Liver (tissue), 9 donors: ENCODE measurements around the gene FBRS. TPM values are rescaled to one million over a fixed set of nuclear protein-coding genes. Genes with fewer than 3 reads are reported as not detected.
A peak's percentile ranks its signal among the peaks of the same experiment; 100 is the strongest.

Experiments used
- DNase-seq: peaks from one replicate; pipeline ENCODE4 v3.0.0-alpha.2; 2017; ENCODE audit warnings: low spot score
- H3K27ac ChIP-seq, 2 donors: one replicate each; pipeline ENCODE4 v1.7.0; 2013; ENCODE audit warnings: inconsistent platforms in 2 of 2, low read length in 2 of 2, control low read depth in 1 of 2, low read depth in 1 of 2, mild to moderate bottlenecking in 1 of 2
- H3K27me3 ChIP-seq, 4 donors: one replicate each; pipeline versions ENCODE4 v1.6.1 to v1.7.0; 2013; ENCODE audit warnings: low read length in 3 of 4, inconsistent platforms in 1 of 4, mild to moderate bottlenecking in 1 of 4, moderate library complexity in 1 of 4; ENCODE audit not compliant: control insufficient read depth in 4 of 4, insufficient read depth in 4 of 4
- H3K36me3 ChIP-seq, 4 donors: one replicate each; pipeline versions ENCODE4 v1.6.1 to v1.7.0; 2013; ENCODE audit warnings: low read length in 3 of 4, mild to moderate bottlenecking in 3 of 4, low read depth in 1 of 4, moderate library complexity in 1 of 4; ENCODE audit not compliant: control insufficient read depth in 4 of 4, insufficient read depth in 3 of 4
- H3K4me1 ChIP-seq, 4 donors: one replicate each; pipeline versions ENCODE4 v1.6.1 to v1.7.0; 2013; ENCODE audit warnings: low read length in 3 of 4, mild to moderate bottlenecking in 3 of 4, moderate library complexity in 1 of 4; ENCODE audit not compliant: control insufficient read depth in 4 of 4, insufficient read depth in 4 of 4
- H3K4me3 ChIP-seq, 3 donors: one replicate each; pipeline versions ENCODE4 v1.6.1 to v1.7.0; 2013; ENCODE audit warnings: low read length in 3 of 3, control low read depth in 1 of 3, low read depth in 1 of 3, mild to moderate bottlenecking in 1 of 3
- H3K9ac ChIP-seq, 2 donors: one replicate each; pipeline ENCODE4 v1.7.0; 2013; ENCODE audit warnings: low read length in 2 of 2, mild to moderate bottlenecking in 2 of 2, moderate library complexity in 2 of 2, control low read depth in 1 of 2, low read depth in 1 of 2
- H3K9me3 ChIP-seq, 4 donors: one replicate each; pipeline versions ENCODE4 v1.6.1 to v1.7.0; 2013; ENCODE audit warnings: low read length in 3 of 4; ENCODE audit not compliant: control insufficient read depth in 4 of 4
- EGR1 ChIP-seq, 2 donors: IDR thresholded peaks; 2 replicates each; pipeline ENCODE4 v1.6.1; 2016 to 2018; ENCODE audit warnings: antibody characterized with exemption in 2 of 2, low read depth in 2 of 2
- FOXA1 ChIP-seq: IDR thresholded peaks from 2 replicates; pipeline ENCODE4 v1.6.1; 2016; ENCODE audit warnings: antibody characterized with exemption
- FOXA2 ChIP-seq: IDR thresholded peaks from 2 replicates; pipeline ENCODE4 v1.6.1; 2016; ENCODE audit warnings: antibody characterized with exemption
- GABPA ChIP-seq, 2 donors: IDR thresholded peaks in 1 of 2; conservative IDR thresholded peaks in 1 of 2; 2 replicates each; pipeline ENCODE4 v1.6.1; 2016; ENCODE audit warnings: antibody characterized with exemption in 2 of 2, mild to moderate bottlenecking in 1 of 2, moderate library complexity in 1 of 2
- HNF4A ChIP-seq, 2 donors: conservative IDR thresholded peaks; 2 replicates each; pipeline ENCODE4 v1.6.1; 2016; ENCODE audit warnings: antibody characterized with exemption in 2 of 2, mild to moderate bottlenecking in 2 of 2
- HNF4G ChIP-seq: IDR thresholded peaks from 2 replicates; pipeline ENCODE4 v1.6.1; 2016; ENCODE audit warnings: antibody characterized with exemption
- NR2F2 ChIP-seq: IDR thresholded peaks from 2 replicates; pipeline ENCODE4 v1.6.1; 2016; ENCODE audit warnings: antibody characterized with exemption
- RAD21 ChIP-seq, 2 donors: IDR thresholded peaks; 2 replicates each; pipeline ENCODE4 v1.6.1; 2016; ENCODE audit warnings: antibody characterized with exemption in 2 of 2, mild to moderate bottlenecking in 2 of 2
- RXRA ChIP-seq, 2 donors: IDR thresholded peaks; 2 replicates each; pipeline ENCODE4 v1.6.1; 2017 to 2018; ENCODE audit warnings: antibody characterized with exemption in 2 of 2, mild to moderate bottlenecking in 1 of 2
- SP1 ChIP-seq: IDR thresholded peaks from 2 replicates; pipeline ENCODE4 v1.6.1; 2018; ENCODE audit warnings: antibody characterized with exemption, mild to moderate bottlenecking
- TAF1 ChIP-seq: conservative IDR thresholded peaks from 2 replicates; pipeline ENCODE4 v1.6.1; 2016; ENCODE audit warnings: antibody characterized with exemption, mild to moderate bottlenecking
- YY1 ChIP-seq: IDR thresholded peaks from 2 replicates; pipeline ENCODE4 v1.6.1; 2016; ENCODE audit warnings: antibody characterized with exemption, mild to moderate bottlenecking
- WGBS: extraction: QIAGEN DNeasy Blood & Tissue Kit; methylation state at CpG from one replicate; pipeline ENCODE4 v1.1.7; 2013; 5-methylcytosine and 5-hydroxymethylcytosine counted together
- polyA plus RNA-seq, 2 donors: library from polyadenylated mRNA; stranded (reverse) in 1 of 2; unstranded in 1 of 2; fragments of 200-250 nt in 1 of 2; fragments of >200 nt in 1 of 2; fragmentation: Nextera tagmentation in 1 of 2; extraction: Ambion mirVana in 1 of 2; gene quantifications; one replicate each; pipeline versions ENCODE4 v1.2.1 to v1.2.3, GENCODE V29; 2013 to 2015
- total RNA-seq, 2 donors: library from RNA; depleted of rRNA; stranded (reverse); fragments of >200 nt; gene quantifications; one replicate each; pipeline ENCODE4 v1.2.3, GENCODE V29; 2014
- TF ChIP-seq, protein P1 (sequence below): IDR thresholded peaks from 2 replicates; pipeline ENCODE4 v1.6.1; 2016; ENCODE audit warnings: antibody characterized with exemption
- TF ChIP-seq, protein P2 (sequence below): IDR thresholded peaks from 2 replicates; pipeline ENCODE4 v1.6.1; 2016; ENCODE audit warnings: antibody characterized with exemption
- TF ChIP-seq, protein P3 (sequence below): IDR thresholded peaks from 2 replicates; pipeline ENCODE4 v1.6.1; 2016; ENCODE audit warnings: antibody characterized with exemption
- TF ChIP-seq, protein P4 (sequence below): IDR thresholded peaks from 2 replicates; pipeline ENCODE4 v1.6.1; 2016; ENCODE audit warnings: antibody characterized with exemption, mild to moderate bottlenecking
- donor health status: healthy.
- donor health status: healthy.
- donor health status: healthy.
- donor health status: healthy.
- donor health status: healthy.

Gene FBRS
- total and polyA plus RNA-seq, 4 donors, result 4.1 to 15.5 (median 11.2) TPM

DNA sequence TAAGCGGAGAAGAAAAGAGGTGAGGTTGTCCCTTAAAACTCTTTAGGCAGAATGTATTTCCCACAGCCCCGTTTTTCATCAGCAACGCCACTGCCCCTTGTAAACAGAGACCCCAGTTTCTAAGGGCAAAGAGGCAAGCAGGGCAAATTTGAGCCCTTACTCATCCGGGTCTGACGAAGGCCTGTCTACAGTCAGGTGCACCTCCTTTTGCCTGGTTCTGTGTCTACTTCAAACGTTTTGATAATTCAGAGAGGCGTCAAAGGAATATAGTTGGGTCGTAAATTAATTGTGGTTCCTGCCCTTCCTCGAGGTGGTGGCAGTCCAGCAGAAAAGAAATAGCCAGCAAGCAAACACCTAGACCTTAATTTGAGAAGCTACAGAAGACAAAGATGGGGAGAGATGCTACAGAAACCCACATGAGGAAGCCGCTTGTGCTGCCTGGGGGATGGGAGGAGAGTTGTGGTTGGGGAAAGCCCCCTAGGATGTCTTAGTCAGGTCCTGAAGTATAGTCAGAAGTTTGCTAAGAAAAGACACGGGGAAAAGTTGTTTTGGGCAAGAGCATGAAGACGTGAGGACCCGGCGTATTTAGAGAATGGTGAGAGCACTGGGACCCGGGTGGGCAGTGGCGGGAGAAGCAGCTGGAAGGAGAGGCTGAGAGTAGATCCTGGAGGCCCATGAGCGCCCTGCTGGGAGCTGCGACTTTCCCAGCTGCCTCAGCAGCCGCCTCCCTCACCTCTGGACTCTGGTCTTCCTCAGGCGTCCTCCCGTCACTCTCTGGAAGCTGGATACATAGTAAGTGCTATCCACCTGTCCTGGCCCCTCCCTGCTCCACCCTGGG lies 2.4 kb downstream of the FBRS start:
- H3K4me1 ChIP-seq, result peaks cover 3 to 37% (median 31%) of the 10 kb centered on the region in 4 donors
- 53% methylated on average over 21 of the region's 21 CpGs for WGBS

DNA sequence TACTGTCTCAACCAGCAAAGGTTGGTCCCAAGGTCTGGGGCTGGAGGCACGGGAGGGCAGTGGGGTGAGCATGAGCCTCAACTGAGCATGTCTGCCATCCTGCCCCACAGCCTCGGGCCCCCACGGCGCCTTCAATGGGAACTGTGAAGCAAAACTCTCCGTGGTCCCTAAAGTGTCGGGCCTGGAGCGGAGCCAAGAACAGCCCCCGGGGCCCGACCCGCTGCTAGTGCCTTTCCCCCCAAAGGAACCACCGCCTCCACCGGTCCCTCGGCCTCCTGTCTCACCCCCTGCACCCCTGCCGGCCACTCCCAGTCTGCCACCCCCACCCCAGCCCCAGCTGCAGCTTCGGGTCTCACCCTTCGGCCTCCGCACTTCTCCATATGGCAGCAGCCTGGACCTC lies 4.2 kb downstream of the FBRS start:
- no peaks in the 10 kb centered on the region for H3K9me3 ChIP-seq
- H3K27ac ChIP-seq, result no peak overlapping the region
- 92% methylated on average over 17 of the region's 17 CpGs for WGBS
- TF ChIP-seq HNF4G (no peak), GABPA (IDR thresholded peaks at IDR 0.05 in 1 of 2, conservative IDR thresholded peaks at IDR 0.05 in 1 of 2) (no peak)
- TF ChIP-seq, protein P1, sequence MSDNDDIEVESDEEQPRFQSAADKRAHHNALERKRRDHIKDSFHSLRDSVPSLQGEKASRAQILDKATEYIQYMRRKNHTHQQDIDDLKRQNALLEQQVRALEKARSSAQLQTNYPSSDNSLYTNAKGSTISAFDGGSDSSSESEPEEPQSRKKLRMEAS, result no peak
- no peak overlapping the region for H3K4me3 ChIP-seq
- no peak for DNase-seq
- H3K27me3 ChIP-seq, result no peaks in the 10 kb centered on the region
- peaks cover 21 to 53% (median 36%) of the 10 kb centered on the region in 4 donors for H3K36me3 ChIP-seq
- H3K4me1 ChIP-seq, result peaks cover 0 to 28% (median 22%) of the 10 kb centered on the region in 4 donors
- no peak overlapping the region for H3K9ac ChIP-seq

More for the DNA sequence above, 2.4 kb downstream of the FBRS start:
- H3K36me3 ChIP-seq, result peaks cover 20 to 41% (median 26%) of the 10 kb centered on the region in 4 donors
- H3K27ac ChIP-seq, result peak overlapping the region; percentile 93 to 95
- no peaks in the 10 kb centered on the region for H3K9me3 ChIP-seq
- TF ChIP-seq YY1 (no peak), HNF4A (conservative IDR thresholded peaks at IDR 0.05) (peak in 1 of 2 donors; percentile 32), NR2F2 (no peak), FOXA2 (no peak), RAD21 (IDR thresholded peaks at IDR 0.05) (no peak)
- no peak for DNase-seq
- H3K4me3 ChIP-seq, result peak overlapping the region; percentile 65 to 88 (median 83)
- peak overlapping the region; percentile 84 to 94 for H3K9ac ChIP-seq
- H3K27me3 ChIP-seq, result no peaks in the 10 kb centered on the region

DNA sequence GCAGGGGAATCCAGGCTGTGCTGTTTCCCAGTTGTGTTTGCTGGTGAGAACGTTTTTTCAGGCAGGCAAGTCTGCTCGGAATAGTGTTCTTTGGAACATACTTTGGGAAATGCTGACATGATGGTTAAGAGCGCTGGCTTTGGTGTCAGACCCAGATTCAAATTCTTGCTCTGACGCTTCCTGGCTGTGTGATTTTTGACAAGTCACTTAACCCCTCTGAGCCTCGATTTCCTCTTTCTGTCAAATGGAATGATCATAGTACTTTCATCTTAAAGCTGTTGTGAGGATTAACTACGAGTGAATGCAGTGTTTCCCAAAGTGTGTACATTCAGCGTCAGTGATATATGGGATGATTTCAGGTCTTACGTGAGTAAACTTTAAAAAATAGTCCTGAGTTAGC lies 4.8 kb downstream of the FBRS start:
- DNase-seq, result no peak
- H3K9ac ChIP-seq, result no peak overlapping the region
- WGBS, result 88% methylated on average over 8 of the region's 8 CpGs
- no peak overlapping the region for H3K4me3 ChIP-seq
- H3K27me3 ChIP-seq, result no peaks in the 10 kb centered on the region
- TF ChIP-seq RXRA (IDR thresholded peaks at IDR 0.05) (no peak), TAF1 (no peak), FOXA2 (no peak), RAD21 (IDR thresholded peaks at IDR 0.05) (no peak), SP1 (no peak), EGR1 (IDR thresholded peaks at IDR 0.05; ENCODE audit: low read depth in 2 of 2) (no peak)
- TF ChIP-seq, protein P2, sequence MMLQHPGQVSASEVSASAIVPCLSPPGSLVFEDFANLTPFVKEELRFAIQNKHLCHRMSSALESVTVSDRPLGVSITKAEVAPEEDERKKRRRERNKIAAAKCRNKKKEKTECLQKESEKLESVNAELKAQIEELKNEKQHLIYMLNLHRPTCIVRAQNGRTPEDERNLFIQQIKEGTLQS, result no peak
- peaks cover 21 to 59% (median 40%) of the 10 kb centered on the region in 4 donors for H3K36me3 ChIP-seq
- no peak overlapping the region for H3K27ac ChIP-seq
- peaks cover 0 to 26% (median 20%) of the 10 kb centered on the region in 4 donors for H3K4me1 ChIP-seq
- no peaks in the 10 kb centered on the region for H3K9me3 ChIP-seq

DNA sequence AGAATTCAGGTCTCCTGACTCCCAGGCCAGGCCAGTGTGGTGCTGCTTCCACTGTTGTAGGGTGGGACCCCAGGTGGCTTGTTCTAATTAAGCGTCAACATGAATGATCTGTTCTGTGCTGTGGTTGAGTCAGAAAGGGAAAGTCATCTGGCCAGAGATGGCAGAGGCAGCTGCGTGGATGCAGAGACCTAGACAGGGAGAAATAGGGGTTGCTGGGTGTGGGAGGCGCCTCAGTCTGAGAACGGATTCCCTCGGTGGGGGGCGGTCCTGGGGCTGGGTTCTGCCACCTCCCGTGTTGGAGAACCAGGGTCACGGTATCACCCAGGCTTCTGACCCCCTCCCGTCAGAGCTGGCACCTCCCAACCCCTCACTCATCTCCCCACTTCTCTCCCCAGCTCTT lies 5.6 kb downstream of the FBRS start:
- DNase-seq, result no peak
- Histone ChIP-seq H3K36me3 (peaks cover 21 to 63% (median 42%) of the 10 kb centered on the region in 4 donors), H3K9ac (no peak overlapping the region), H3K9me3 (no peaks in the 10 kb centered on the region), H3K4me1 (peaks cover 3 to 27% (median 21%) of the 10 kb centered on the region in 4 donors), H3K27ac (no peak overlapping the region), H3K27me3 (no peaks in the 10 kb centered on the region), H3K4me3 (no peak overlapping the region)
- 89% methylated on average over 9 of the region's 9 CpGs for WGBS
- TF ChIP-seq FOXA1 (no peak), FOXA2 (no peak), HNF4G (no peak), YY1 (no peak), RAD21 (IDR thresholded peaks at IDR 0.05) (no peak)
- TF ChIP-seq, protein P3, sequence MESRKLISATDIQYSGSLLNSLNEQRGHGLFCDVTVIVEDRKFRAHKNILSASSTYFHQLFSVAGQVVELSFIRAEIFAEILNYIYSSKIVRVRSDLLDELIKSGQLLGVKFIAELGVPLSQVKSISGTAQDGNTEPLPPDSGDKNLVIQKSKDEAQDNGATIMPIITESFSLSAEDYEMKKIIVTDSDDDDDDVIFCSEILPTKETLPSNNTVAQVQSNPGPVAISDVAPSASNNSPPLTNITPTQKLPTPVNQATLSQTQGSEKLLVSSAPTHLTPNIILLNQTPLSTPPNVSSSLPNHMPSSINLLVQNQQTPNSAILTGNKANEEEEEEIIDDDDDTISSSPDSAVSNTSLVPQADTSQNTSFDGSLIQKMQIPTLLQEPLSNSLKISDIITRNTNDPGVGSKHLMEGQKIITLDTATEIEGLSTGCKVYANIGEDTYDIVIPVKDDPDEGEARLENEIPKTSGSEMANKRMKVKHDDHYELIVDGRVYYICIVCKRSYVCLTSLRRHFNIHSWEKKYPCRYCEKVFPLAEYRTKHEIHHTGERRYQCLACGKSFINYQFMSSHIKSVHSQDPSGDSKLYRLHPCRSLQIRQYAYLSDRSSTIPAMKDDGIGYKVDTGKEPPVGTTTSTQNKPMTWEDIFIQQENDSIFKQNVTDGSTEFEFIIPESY, result no peak
- TF ChIP-seq, protein P4, sequence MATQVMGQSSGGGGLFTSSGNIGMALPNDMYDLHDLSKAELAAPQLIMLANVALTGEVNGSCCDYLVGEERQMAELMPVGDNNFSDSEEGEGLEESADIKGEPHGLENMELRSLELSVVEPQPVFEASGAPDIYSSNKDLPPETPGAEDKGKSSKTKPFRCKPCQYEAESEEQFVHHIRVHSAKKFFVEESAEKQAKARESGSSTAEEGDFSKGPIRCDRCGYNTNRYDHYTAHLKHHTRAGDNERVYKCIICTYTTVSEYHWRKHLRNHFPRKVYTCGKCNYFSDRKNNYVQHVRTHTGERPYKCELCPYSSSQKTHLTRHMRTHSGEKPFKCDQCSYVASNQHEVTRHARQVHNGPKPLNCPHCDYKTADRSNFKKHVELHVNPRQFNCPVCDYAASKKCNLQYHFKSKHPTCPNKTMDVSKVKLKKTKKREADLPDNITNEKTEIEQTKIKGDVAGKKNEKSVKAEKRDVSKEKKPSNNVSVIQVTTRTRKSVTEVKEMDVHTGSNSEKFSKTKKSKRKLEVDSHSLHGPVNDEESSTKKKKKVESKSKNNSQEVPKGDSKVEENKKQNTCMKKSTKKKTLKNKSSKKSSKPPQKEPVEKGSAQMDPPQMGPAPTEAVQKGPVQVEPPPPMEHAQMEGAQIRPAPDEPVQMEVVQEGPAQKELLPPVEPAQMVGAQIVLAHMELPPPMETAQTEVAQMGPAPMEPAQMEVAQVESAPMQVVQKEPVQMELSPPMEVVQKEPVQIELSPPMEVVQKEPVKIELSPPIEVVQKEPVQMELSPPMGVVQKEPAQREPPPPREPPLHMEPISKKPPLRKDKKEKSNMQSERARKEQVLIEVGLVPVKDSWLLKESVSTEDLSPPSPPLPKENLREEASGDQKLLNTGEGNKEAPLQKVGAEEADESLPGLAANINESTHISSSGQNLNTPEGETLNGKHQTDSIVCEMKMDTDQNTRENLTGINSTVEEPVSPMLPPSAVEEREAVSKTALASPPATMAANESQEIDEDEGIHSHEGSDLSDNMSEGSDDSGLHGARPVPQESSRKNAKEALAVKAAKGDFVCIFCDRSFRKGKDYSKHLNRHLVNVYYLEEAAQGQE, result no peak
- TF ChIP-seq, protein P2, result no peak
- TF ChIP-seq, protein P1, result no peak
